ENCODE measurements around the gene FAM120A.

GRCh38 chr9:93508207-93508606 is 56.7 kb downstream of the FAM120A start:
- TF ChIP-seq TAF1 (IDR thresholded peaks at IDR 0.05; ENCODE audit: borderline replicate concordance, insufficient read depth, low read length) (no peak), REST (IDR thresholded peaks at IDR 0.05; ENCODE audit: insufficient read depth in 1 of 2, low read depth in 2 of 2, low read length in 2 of 2) (no peak), POLR2AphosphoS5 (IDR thresholded peaks at IDR 0.05; ENCODE audit: low read depth, low read length) (no peak), SIN3A (IDR thresholded peaks at IDR 0.05; ENCODE audit: borderline replicate concordance, insufficient read depth, low read length) (no peak)

Measured in PFSK-1 (cell line).